ENCODE data around the gene MMEL1.

DNA sequence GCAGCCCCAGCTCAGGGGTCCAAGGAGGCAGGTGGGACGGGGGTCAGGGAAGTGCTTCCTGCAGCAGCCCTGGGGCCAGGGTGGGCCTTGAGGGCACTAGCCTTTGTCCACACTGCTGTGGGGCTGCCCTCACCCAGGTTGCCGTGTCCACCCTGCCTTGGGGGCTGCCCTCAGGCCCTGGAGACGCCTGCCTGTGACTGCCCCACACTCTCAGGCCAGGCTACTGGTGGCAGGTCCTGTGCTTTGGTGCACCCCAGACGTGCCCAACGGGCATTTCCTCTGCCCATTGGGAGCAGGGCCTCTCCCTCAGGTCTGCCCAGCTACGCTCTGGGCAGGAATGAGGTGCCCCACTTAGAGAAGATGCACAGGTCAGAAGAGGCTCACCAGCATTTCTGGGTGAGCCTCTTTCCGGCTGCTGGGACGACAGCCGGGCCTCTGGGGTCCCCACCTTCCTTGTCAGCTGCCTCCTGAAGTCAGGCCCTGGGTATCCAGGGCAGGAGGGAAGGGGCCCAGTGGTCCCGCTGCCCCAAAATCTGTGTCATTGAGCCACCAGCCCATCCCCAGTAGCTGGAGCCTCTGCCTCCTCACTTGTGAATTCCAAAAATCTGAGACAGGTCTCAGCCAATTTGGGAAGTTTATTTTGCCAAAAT lies 2.7 kb upstream of the MMEL1 start:
- TF ChIP-seq, protein P1, sequence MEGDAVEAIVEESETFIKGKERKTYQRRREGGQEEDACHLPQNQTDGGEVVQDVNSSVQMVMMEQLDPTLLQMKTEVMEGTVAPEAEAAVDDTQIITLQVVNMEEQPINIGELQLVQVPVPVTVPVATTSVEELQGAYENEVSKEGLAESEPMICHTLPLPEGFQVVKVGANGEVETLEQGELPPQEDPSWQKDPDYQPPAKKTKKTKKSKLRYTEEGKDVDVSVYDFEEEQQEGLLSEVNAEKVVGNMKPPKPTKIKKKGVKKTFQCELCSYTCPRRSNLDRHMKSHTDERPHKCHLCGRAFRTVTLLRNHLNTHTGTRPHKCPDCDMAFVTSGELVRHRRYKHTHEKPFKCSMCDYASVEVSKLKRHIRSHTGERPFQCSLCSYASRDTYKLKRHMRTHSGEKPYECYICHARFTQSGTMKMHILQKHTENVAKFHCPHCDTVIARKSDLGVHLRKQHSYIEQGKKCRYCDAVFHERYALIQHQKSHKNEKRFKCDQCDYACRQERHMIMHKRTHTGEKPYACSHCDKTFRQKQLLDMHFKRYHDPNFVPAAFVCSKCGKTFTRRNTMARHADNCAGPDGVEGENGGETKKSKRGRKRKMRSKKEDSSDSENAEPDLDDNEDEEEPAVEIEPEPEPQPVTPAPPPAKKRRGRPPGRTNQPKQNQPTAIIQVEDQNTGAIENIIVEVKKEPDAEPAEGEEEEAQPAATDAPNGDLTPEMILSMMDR (IDR thresholded peaks at IDR 0.05; ENCODE audit: poor library complexity) = no peak
- TF ChIP-seq EZH2 (IDR thresholded peaks at IDR 0.05; ENCODE audit: borderline replicate concordance) (no peak), EZH2phosphoT487 (IDR thresholded peaks at IDR 0.05; ENCODE audit: low read depth, severe bottlenecking, unreplicated experiment) (no peak)

Measured in hepatocyte (in vitro differentiated cells).